MM.1S (cell line): ENCODE data around the gene PLEKHA1.

Source experiments
- CTCF ChIP-seq: fragments of 300-600 bp; sonication (generic); IDR thresholded peaks from 2 replicates; pipeline ENCODE4 v1.5.1; 2016; ENCODE audit warnings: antibody characterized with exemption, low read length, mixed read lengths
- EZH2 ChIP-seq: fragments of 300-600 bp; sonication (generic); optimal IDR thresholded peaks from 2 replicates; pipeline ENCODE3; 2017; ENCODE audit warnings: low read depth, mild to moderate bottlenecking, antibody characterized with exemption, low read length, mixed read lengths

GRCh38 chr10:122373721-122374120 lies 787 bp upstream of the PLEKHA1 start:
- no peak for TF ChIP-seq EZH2
- TF ChIP-seq CTCF = no peak
